PC-3 (cell line): ENCODE results near the gene SEMA3D. TPM values are rescaled to one million over a fixed set of nuclear protein-coding genes. Genes with fewer than 3 reads are reported as not detected.
A peak's percentile ranks its signal among the peaks of the same experiment; 100 is the strongest.

Source experiments
- ATAC-seq: fragments of 200-7000 bp; cut with Tn5 transposase; 2 replicates; pipeline ENCODE4 v1.9.1; 2020; ENCODE audit warnings: mild to moderate bottlenecking, moderate library complexity
- BruUV-seq: library from RNA; stranded (reverse); fragments of 400-500 nt; replicated peaks from 2 replicates; lab custom pipeline; 2021; lab: Mats Ljungman, UMichigan
- CTCF ChIA-PET: fragments of 300-600 bp; sonication (Branson Sonifier 250); formaldehyde crosslinking; loops from one replicate; lab custom pipeline; 2022; ENCODE audit warnings: antibody characterized with exemption; lab: Charles Lee
- POLR2A ChIA-PET: fragments of 300-600 bp; sonication (Branson Sonifier 250); formaldehyde crosslinking; loops from one replicate; lab custom pipeline; 2022; ENCODE audit warnings: antibody characterized with exemption; ENCODE audit not compliant: unreplicated experiment; lab: Charles Lee
- DNase-seq: peaks from one replicate; pipeline ENCODE4 v3.0.0-alpha.2; 2015
- H2AFZ ChIP-seq: fragments of 300-600 bp; sonication (generic); 2 replicates; pipeline ENCODE4 v1.6.0; 2016; ENCODE audit warnings: antibody characterized with exemption, low read length
- H3F3A ChIP-seq: fragments of 300-600 bp; sonication (generic); one replicate; pipeline ENCODE4 v1.6.0; 2017; ENCODE audit warnings: antibody characterized with exemption, low read length, control low read depth, mild to moderate bottlenecking; ENCODE audit not compliant: unreplicated experiment
- H3K27ac ChIP-seq: fragments of 300-600 bp; sonication (generic); 2 replicates; pipeline ENCODE4 v1.5.1; 2016; ENCODE audit warnings: mild to moderate bottlenecking, low read length
- H3K27me3 ChIP-seq: fragments of 300-600 bp; sonication (generic); 2 replicates; pipeline ENCODE4 v1.6.1; 2016; ENCODE audit warnings: low read length, mixed read lengths
- H3K36me3 ChIP-seq: fragments of 300-600 bp; sonication (generic); 2 replicates; pipeline ENCODE4 v1.6.1; 2016; ENCODE audit warnings: low read depth, mixed run types, low read length, mixed read lengths
- H3K4me1 ChIP-seq: fragments of 300-600 bp; sonication (generic); 2 replicates; pipeline ENCODE4 v1.5.1; 2016; ENCODE audit warnings: low read length; ENCODE audit not compliant: insufficient read depth
- H3K4me2 ChIP-seq: fragments of 300-600 bp; sonication (generic); 2 replicates; pipeline ENCODE4 v1.6.0; 2016; ENCODE audit warnings: low read length
- H3K4me3 ChIP-seq: fragments of 300-600 bp; sonication (generic); 2 replicates; pipeline ENCODE4 v1.5.1; 2016; ENCODE audit warnings: mild to moderate bottlenecking, low read length, mixed read lengths
- H3K79me2 ChIP-seq: fragments of 300-600 bp; sonication (generic); 2 replicates; pipeline ENCODE4 v1.6.1; 2017; ENCODE audit warnings: low read length, mixed read lengths
- H3K9ac ChIP-seq: fragments of 300-600 bp; sonication (generic); 2 replicates; pipeline ENCODE4 v1.6.0; 2016; ENCODE audit warnings: mild to moderate bottlenecking, low read length
- H3K9me2 ChIP-seq: fragments of 300-600 bp; sonication (generic); replicated peaks from 2 replicates; pipeline ENCODE4 v1.6.1; 2016; ENCODE audit warnings: mixed run types, low read length, mixed read lengths
- H3K9me3 ChIP-seq: fragments of 300-600 bp; sonication (generic); 2 replicates; pipeline ENCODE4 v1.6.1; 2016; ENCODE audit warnings: low read length, mixed read lengths
- H4K20me1 ChIP-seq: fragments of 300-600 bp; sonication (generic); 2 replicates; pipeline ENCODE4 v1.6.1; 2016; ENCODE audit warnings: low read length, mixed read lengths
- EZH2 ChIP-seq: fragments of 300-600 bp; sonication (generic); IDR thresholded peaks from one replicate; pipeline ENCODE4 v1.6.1; 2017; ENCODE audit warnings: antibody characterized with exemption, mild to moderate bottlenecking, low read length; ENCODE audit not compliant: unreplicated experiment
- EZH2phosphoT487 ChIP-seq: fragments of 300-600 bp; sonication (generic); IDR thresholded peaks from 2 replicates; pipeline ENCODE4 v1.6.1; 2018; ENCODE audit warnings: mild to moderate bottlenecking, antibody characterized with exemption, low read length, borderline replicate concordance
- intact Hi-C: fragments of 100-400 bp; cut with micrococcal nuclease; formaldehyde crosslinking; loops from 2 replicates; pipeline ENCODE4 v1.9.0; 2023
- total RNA-seq: library from RNA; depleted of rRNA; stranded (reverse); fragments of >200 nt; gene quantifications from 2 replicates; pipeline ENCODE4 v1.2.3, GENCODE V29; 2014
- TF ChIP-seq, protein P1 (sequence below): fragments of 300-600 bp; sonication (generic); conservative IDR thresholded peaks from 2 replicates; pipeline ENCODE4 v1.5.1; 2017; ENCODE audit warnings: antibody characterized with exemption, low read depth, mild to moderate bottlenecking, low read length

Gene SEMA3D
- total RNA-seq, 1 experiment from 2014 or later = 4.8 TPM

DNA sequence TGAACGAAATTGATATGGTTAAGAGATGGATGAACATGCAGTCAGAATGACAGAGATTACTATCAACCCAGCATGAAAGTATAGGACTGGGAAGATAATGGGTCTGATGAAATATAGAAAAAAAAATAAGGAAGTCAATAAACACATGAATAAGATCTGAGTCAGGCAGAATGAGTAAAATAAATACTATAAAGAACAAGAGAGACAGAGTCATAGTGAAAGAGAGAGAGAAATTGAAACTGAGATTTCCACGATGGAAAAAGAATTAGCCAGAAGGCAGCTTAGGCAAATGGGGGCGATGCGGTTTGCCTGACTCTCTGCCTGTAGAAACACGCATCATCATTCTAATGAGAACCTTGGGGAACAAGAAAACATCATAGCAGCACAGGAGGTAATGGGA is 26.6 kb downstream of the SEMA3D start:
- ATAC-seq (peak; percentile 87), DNase-seq (peak; percentile 82)
- CTCF ChIA-PET = no interaction called here
- Histone ChIP-seq H3K4me1 (peaks cover 34% of the 10 kb centered on the region), H3K4me3 (peak overlapping the region; percentile 64), H4K20me1 (no peaks in the 10 kb centered on the region), H3K36me3 (no peaks in the 10 kb centered on the region), H3K9me2 (no peaks in the 10 kb centered on the region), H3K79me2 (no peaks in the 10 kb centered on the region), H3K27ac (peak overlapping the region; percentile 91), H3K27me3 (no peaks in the 10 kb centered on the region), H2AFZ (peak overlapping the region; percentile 72), H3F3A (no peaks in the 10 kb centered on the region), H3K4me2 (peak overlapping the region; percentile 80), H3K9me3 (no peaks in the 10 kb centered on the region), H3K9ac (peak overlapping the region; percentile 64)
- BruUV-seq = no TSS peak
- intact Hi-C loops = loop anchor here (1.0 to 5.0 kb wide), 5 partner anchors 17 to 560 kb away; no protein-coding TSS in a partner anchor
- TF ChIP-seq, protein P1, sequence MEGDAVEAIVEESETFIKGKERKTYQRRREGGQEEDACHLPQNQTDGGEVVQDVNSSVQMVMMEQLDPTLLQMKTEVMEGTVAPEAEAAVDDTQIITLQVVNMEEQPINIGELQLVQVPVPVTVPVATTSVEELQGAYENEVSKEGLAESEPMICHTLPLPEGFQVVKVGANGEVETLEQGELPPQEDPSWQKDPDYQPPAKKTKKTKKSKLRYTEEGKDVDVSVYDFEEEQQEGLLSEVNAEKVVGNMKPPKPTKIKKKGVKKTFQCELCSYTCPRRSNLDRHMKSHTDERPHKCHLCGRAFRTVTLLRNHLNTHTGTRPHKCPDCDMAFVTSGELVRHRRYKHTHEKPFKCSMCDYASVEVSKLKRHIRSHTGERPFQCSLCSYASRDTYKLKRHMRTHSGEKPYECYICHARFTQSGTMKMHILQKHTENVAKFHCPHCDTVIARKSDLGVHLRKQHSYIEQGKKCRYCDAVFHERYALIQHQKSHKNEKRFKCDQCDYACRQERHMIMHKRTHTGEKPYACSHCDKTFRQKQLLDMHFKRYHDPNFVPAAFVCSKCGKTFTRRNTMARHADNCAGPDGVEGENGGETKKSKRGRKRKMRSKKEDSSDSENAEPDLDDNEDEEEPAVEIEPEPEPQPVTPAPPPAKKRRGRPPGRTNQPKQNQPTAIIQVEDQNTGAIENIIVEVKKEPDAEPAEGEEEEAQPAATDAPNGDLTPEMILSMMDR = no peak
- TF ChIP-seq EZH2phosphoT487 (no peak), EZH2 (no peak)
- POLR2A ChIA-PET = no interaction called here

GRCh38 chr7:85159003-85159402 is 27.9 kb downstream of the SEMA3D start:
- no peak overlapping the region for H3K4me2 ChIP-seq
- BruUV-seq = no TSS peak

DNA sequence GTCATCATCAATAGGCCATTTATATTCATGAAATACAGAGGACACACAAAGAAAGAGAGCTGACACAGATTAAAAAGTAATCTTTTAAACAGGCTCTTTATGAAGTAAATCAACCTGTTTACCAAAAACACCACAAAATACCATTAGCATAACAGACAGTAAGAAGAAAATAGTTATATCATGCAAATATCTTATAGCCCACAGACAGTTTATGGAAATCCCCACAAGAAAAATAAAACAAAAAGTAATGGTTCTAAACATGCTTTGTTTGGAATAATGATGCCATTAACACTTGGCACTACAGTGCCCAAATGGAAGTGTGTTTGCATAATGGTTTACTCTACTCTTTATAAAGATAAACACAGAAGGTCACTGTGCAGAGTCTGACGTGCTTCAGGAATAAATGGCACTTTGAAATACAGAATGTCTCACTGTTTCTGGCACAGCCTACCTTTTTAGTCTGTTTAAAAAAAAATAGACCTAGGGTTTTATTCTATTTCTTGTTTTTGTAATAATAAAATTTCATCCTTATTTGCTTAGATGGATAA is 30.1 kb downstream of the SEMA3D start:
- no peak overlapping the region for H2AFZ ChIP-seq
- ChIA-PET CTCF (no interaction called here), POLR2A (no interaction called here)
- no peaks in the 10 kb centered on the region for H3K27me3 ChIP-seq
- no peak overlapping the region for H3K27ac ChIP-seq
- H4K20me1 ChIP-seq = no peaks in the 10 kb centered on the region
- H3K36me3 ChIP-seq = no peaks in the 10 kb centered on the region
- ATAC-seq = no peak
- H3K79me2 ChIP-seq = no peaks in the 10 kb centered on the region
- intact Hi-C loops = no loop called here
- no peak overlapping the region for H3K4me2 ChIP-seq
- TF ChIP-seq, protein P1 = no peak
- TF ChIP-seq EZH2 (no peak), EZH2phosphoT487 (no peak)
- no peaks in the 10 kb centered on the region for H3F3A ChIP-seq
- no peak overlapping the region for H3K9ac ChIP-seq
- no peaks in the 10 kb centered on the region for H3K9me2 ChIP-seq
- BruUV-seq = no TSS peak
- no peak overlapping the region for H3K4me3 ChIP-seq
- no peak for DNase-seq
- no peaks in the 10 kb centered on the region for H3K9me3 ChIP-seq
- H3K4me1 ChIP-seq = peaks cover 23% of the 10 kb centered on the region

More at GRCh38 chr7:85159003-85159402, 27.9 kb downstream of the SEMA3D start:
- H3K27ac ChIP-seq = no peak overlapping the region
- no peaks in the 10 kb centered on the region for H3K9me2 ChIP-seq
- no peaks in the 10 kb centered on the region for H3K79me2 ChIP-seq
- H4K20me1 ChIP-seq = no peaks in the 10 kb centered on the region
- TF ChIP-seq, protein P1 = no peak
- TF ChIP-seq EZH2phosphoT487 (no peak), EZH2 (no peak)
- H2AFZ ChIP-seq = no peak overlapping the region
- peaks cover 34% of the 10 kb centered on the region for H3K4me1 ChIP-seq
- intact Hi-C loops = no loop called here
- POLR2A ChIA-PET = no interaction called here
- H3K4me3 ChIP-seq = no peak overlapping the region
- no peaks in the 10 kb centered on the region for H3F3A ChIP-seq
- CTCF ChIA-PET = no interaction called here
- DNase-seq (no peak), ATAC-seq (no peak)
- H3K9me3 ChIP-seq = no peaks in the 10 kb centered on the region
- H3K27me3 ChIP-seq = no peaks in the 10 kb centered on the region
- H3K36me3 ChIP-seq = no peaks in the 10 kb centered on the region
- no peak overlapping the region for H3K9ac ChIP-seq
